Measurements from ENCODE around the gene GCH1.
A peak's percentile ranks its signal among the peaks of the same experiment; 100 is the strongest.

GCH1 gene, protein sequence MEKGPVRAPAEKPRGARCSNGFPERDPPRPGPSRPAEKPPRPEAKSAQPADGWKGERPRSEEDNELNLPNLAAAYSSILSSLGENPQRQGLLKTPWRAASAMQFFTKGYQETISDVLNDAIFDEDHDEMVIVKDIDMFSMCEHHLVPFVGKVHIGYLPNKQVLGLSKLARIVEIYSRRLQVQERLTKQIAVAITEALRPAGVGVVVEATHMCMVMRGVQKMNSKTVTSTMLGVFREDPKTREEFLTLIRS

DNA sequence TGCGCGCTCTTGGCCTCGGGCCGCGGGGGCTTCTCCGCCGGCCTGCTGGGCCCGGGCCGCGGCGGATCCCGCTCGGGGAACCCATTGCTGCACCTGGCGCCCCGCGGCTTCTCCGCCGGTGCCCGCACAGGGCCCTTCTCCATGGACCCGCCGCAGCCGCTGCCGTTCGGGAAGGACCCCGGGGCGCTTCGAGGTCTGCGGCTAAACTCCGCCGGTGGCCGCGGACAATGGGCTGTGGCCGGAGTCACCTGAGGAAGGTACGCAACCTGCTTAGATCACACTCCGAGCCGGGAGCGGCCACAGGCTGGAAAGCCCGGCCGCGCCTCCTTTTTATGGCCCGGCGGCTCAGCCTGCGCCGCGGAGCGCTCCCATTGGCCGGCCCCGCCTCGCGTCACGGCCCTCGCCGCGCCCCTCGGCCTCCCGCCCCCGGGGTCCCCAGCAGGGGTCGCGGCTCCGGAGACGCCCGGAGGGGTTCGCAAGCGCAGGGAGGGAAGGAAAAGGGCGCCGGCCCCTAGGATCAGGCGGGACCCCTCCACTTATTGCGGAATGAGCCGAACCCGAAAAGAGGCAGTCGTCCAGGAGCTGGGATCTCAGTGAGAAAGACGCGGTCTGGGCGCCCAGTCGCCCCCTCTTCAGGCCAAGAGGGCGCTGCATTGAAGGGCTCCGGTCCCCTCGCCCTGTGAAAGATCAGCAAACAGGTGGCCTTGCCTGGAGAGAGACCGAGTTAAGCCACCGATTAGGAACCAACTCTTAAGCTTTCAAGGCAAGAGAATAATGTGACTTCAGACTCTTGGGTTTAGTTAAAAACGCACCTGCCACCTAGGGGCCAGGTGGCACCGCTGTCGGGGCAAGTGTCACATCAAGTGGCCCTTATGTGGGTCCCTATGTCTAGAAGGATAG, at the start of gene GCH1:
Gene GCH1, minus strand, starts transcription at position 306 of the 900 bp plus-strand sequence. Its CDS starts 163 bp downstream, at position 143.
- H3K27me3 ChIP-seq (replicated peaks; ENCODE audit: control insufficient read depth, insufficient read depth, low read length) = no peaks in the 10 kb centered on the region
- H3K36me3 ChIP-seq (ENCODE audit: control insufficient read depth, insufficient read depth, low read length, severe bottlenecking) = no peaks in the 10 kb centered on the region
- no peaks in the 10 kb centered on the region for H3K9me3 ChIP-seq (ENCODE audit: control insufficient read depth, low read length)
- H3K4me3 ChIP-seq (ENCODE audit: low read length) = peak within 1 kb of the TSS; percentile 96
- H3K9ac ChIP-seq (ENCODE audit: low read length) = peak within 1 kb of the TSS; percentile 88
- peaks cover 25% of the 10 kb centered on the region for H3K4me1 ChIP-seq (ENCODE audit: control insufficient read depth, insufficient read depth, low read length)
- DNase-seq (ENCODE audit: low read depth) = peak; percentile 84

DNA sequence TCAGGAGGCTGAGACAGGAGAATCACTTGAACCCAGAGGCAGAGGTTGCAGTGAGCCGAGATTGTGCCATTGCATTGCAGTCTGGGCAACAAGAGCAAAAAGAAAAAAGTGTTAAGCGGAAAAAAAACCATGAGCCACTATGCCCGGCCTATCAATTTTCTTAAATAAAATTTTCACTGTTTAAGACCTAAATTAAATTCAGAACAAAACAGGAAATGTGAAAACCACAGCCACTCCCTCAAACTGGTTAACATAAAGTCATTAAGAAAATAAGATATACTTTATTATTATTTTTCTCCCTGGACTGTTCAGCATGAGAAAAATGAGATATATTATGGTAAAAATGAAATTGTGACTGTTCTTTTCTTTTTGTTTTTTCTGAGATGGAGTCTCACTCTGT, 44.6 kb upstream of the GCH1 start:
- DNase-seq (ENCODE audit: low read depth) = no peak
- H3K36me3 ChIP-seq (ENCODE audit: control insufficient read depth, insufficient read depth, low read length, severe bottlenecking) = no peaks in the 10 kb centered on the region
- no peaks in the 10 kb centered on the region for H3K9me3 ChIP-seq (ENCODE audit: control insufficient read depth, low read length)
- no peak overlapping the region for H3K4me3 ChIP-seq (ENCODE audit: low read length)
- no peaks in the 10 kb centered on the region for H3K4me1 ChIP-seq (ENCODE audit: control insufficient read depth, insufficient read depth, low read length)
- H3K9ac ChIP-seq (ENCODE audit: low read length) = no peak overlapping the region
- H3K27me3 ChIP-seq (replicated peaks; ENCODE audit: control insufficient read depth, insufficient read depth, low read length) = no peaks in the 10 kb centered on the region

DNA sequence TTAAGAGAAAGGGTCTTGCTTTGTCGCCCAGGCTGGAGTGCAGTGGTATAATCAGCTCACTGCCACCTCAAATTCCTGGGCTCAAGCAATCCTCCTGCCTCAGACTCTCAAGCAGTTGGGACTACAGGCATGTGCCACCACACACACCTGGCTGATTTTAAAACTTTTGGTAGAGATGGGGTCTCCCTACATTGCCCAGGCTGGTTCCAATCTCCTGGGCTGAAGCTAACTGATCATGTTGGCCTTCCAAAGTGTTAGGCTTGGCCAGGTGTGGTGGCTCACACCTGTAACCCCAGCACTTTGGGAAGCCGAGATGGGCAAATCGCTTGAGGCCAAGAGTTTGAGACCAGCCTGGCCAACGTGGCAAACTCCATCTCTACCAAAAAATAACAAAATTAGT, 43.9 kb upstream of the GCH1 start:
- DNase-seq (ENCODE audit: low read depth) = no peak
- Histone ChIP-seq H3K36me3 (ENCODE audit: control insufficient read depth, insufficient read depth, low read length, severe bottlenecking) (no peaks in the 10 kb centered on the region), H3K4me1 (ENCODE audit: control insufficient read depth, insufficient read depth, low read length) (no peaks in the 10 kb centered on the region), H3K4me3 (ENCODE audit: low read length) (no peak overlapping the region), H3K9me3 (ENCODE audit: control insufficient read depth, low read length) (no peaks in the 10 kb centered on the region), H3K9ac (ENCODE audit: low read length) (no peak overlapping the region), H3K27me3 (replicated peaks; ENCODE audit: control insufficient read depth, insufficient read depth, low read length) (no peaks in the 10 kb centered on the region)

DNA sequence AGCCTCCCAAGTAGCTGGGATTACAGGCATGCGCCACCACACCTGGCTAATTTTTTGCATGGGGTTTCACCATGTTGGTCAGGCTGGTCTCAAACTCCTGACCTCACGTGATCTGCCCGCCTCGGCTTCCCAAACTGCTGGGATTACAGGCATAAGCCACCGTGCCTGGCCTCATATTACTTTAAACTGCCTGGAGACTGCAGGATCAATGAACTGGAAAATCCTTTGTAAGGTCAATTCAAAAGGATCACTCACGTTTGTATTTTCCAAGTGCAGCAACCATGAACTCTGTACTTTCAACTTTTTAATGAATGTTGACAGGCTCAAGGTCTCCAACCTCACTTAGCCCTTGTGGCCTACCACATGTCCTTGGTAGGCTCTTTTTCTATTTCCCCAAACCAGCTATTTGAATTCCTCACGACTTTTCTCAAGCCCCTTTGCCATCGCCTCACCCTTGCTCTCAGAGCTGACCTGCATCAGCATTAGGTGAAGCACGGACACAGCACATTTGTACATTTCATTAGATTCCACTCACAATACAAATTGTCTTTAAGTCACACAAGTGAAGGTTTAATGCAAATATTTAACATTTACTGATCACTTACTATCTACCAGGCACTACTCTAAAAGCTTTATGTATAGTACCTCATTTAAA, 42.2 kb upstream of the GCH1 start:
- DNase-seq (ENCODE audit: low read depth) = no peak
- Histone ChIP-seq H3K27me3 (replicated peaks; ENCODE audit: control insufficient read depth, insufficient read depth, low read length) (no peaks in the 10 kb centered on the region), H3K4me1 (ENCODE audit: control insufficient read depth, insufficient read depth, low read length) (no peaks in the 10 kb centered on the region), H3K9me3 (ENCODE audit: control insufficient read depth, low read length) (no peaks in the 10 kb centered on the region), H3K9ac (ENCODE audit: low read length) (no peak overlapping the region), H3K36me3 (ENCODE audit: control insufficient read depth, insufficient read depth, low read length, severe bottlenecking) (no peaks in the 10 kb centered on the region), H3K4me3 (ENCODE audit: low read length) (no peak overlapping the region)

DNA sequence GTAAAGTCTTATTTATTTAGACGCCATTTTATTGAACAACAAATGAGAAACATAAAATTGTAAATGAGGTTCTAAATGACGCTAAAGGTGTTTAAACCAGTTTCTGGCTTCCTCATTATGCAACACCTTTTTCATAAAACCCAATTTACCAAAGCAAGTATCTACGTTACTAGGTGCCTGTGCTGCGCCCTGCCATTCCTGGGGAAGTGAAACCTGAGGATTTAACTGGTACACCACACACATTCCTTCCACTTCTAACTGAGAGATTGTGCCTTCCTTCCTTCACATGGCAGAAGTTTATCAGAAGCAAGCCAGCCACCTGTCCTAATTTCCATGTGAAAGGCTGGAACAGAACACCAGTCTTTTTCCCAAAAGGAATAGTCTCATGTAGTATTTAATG, 40.3 kb upstream of the GCH1 start:
- Histone ChIP-seq H3K36me3 (ENCODE audit: control insufficient read depth, insufficient read depth, low read length, severe bottlenecking) (no peaks in the 10 kb centered on the region), H3K4me3 (ENCODE audit: low read length) (no peak overlapping the region), H3K27me3 (replicated peaks; ENCODE audit: control insufficient read depth, insufficient read depth, low read length) (no peaks in the 10 kb centered on the region), H3K9me3 (ENCODE audit: control insufficient read depth, low read length) (no peaks in the 10 kb centered on the region), H3K4me1 (ENCODE audit: control insufficient read depth, insufficient read depth, low read length) (no peaks in the 10 kb centered on the region), H3K9ac (ENCODE audit: low read length) (no peak overlapping the region)
- no peak for DNase-seq (ENCODE audit: low read depth)

DNA sequence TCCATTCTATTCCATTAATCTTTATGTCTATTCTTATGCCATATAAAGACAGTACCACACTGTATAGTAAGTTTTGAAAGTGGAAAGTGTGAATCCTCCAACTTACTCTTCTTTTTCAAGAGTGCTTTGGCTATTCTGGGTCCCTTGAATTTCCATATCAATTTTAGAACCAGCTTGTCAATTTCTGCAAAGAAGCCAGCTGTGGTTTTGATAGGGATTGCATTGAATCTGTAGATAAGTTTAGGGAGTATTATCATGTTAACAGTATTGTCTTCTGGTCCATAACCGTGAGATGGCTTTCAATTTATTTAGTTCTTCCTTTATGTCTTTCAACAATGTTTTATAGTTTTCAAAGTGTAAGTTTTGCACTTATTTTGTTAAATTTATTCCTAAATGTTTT, 34.2 kb upstream of the GCH1 start:
- Histone ChIP-seq H3K4me3 (ENCODE audit: low read length) (no peak overlapping the region), H3K9ac (ENCODE audit: low read length) (no peak overlapping the region), H3K9me3 (ENCODE audit: control insufficient read depth, low read length) (no peaks in the 10 kb centered on the region), H3K36me3 (ENCODE audit: control insufficient read depth, insufficient read depth, low read length, severe bottlenecking) (no peaks in the 10 kb centered on the region), H3K4me1 (ENCODE audit: control insufficient read depth, insufficient read depth, low read length) (no peaks in the 10 kb centered on the region), H3K27me3 (replicated peaks; ENCODE audit: control insufficient read depth, insufficient read depth, low read length) (no peaks in the 10 kb centered on the region)
- DNase-seq (ENCODE audit: low read depth) = no peak

DNA sequence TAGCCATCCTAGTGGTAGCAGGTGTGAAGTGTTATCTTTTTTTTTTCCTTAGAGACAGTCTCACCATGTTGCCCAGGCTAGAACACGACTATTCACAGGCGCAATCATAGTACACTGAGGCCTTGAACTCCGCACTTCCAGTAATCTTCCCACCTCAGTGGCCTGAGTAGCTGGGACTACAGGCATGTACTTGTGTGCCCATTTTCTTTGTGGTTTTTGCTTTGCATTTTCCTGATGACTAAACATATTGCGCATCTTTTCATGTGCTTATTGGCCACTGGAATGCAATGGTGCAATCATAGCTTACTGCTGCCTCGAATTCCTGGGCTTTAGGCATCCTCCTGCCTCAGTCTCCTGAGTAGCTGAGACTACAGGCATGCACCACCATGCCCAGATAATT, 33.3 kb upstream of the GCH1 start:
- H3K4me3 ChIP-seq (ENCODE audit: low read length) = no peak overlapping the region
- H3K36me3 ChIP-seq (ENCODE audit: control insufficient read depth, insufficient read depth, low read length, severe bottlenecking) = no peaks in the 10 kb centered on the region
- no peaks in the 10 kb centered on the region for H3K27me3 ChIP-seq (replicated peaks; ENCODE audit: control insufficient read depth, insufficient read depth, low read length)
- no peaks in the 10 kb centered on the region for H3K9me3 ChIP-seq (ENCODE audit: control insufficient read depth, low read length)
- H3K9ac ChIP-seq (ENCODE audit: low read length) = no peak overlapping the region
- DNase-seq (ENCODE audit: low read depth) = no peak
- H3K4me1 ChIP-seq (ENCODE audit: control insufficient read depth, insufficient read depth, low read length) = no peaks in the 10 kb centered on the region

DNA sequence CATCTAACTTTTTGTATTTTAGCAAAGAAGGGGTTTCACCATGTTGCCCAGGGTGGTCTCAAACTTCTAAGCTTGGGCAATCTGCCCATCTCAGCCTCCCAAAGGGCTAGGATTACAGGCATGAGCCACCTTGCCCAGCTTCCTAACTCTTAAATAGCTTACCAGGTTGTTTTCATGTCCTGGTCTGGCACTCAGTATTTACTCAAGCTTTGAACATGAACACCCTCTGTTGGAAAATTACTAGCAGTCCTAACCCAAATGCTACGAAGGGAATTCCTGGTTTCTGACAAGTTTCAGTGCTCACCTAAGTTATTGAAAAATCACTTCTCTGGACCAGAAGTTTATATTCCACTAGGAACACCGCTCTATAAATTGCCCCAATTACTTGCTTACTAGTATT, 32.5 kb upstream of the GCH1 start:
- no peak for DNase-seq (ENCODE audit: low read depth)
- H3K9me3 ChIP-seq (ENCODE audit: control insufficient read depth, low read length) = no peaks in the 10 kb centered on the region
- no peaks in the 10 kb centered on the region for H3K36me3 ChIP-seq (ENCODE audit: control insufficient read depth, insufficient read depth, low read length, severe bottlenecking)
- no peak overlapping the region for H3K9ac ChIP-seq (ENCODE audit: low read length)
- H3K27me3 ChIP-seq (replicated peaks; ENCODE audit: control insufficient read depth, insufficient read depth, low read length) = no peaks in the 10 kb centered on the region
- no peak overlapping the region for H3K4me3 ChIP-seq (ENCODE audit: low read length)
- H3K4me1 ChIP-seq (ENCODE audit: control insufficient read depth, insufficient read depth, low read length) = no peaks in the 10 kb centered on the region

DNA sequence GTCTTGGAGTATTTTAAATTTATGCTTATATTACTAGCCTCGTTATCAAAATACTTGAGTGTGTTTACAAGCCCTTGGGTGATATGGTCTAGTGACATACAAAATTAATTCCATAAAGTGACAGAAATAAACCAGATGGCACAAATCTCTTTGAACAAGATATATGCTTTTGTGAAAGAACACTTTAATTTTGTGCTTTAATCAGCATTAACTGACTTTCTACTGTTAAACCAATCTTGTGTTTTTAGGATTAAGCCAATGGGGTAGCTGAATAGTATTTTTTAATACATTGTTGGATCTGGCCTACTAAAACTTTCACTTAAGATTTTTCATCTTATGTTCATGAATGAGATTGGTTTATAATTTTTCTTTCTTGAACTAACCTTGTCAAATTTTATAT, 30.4 kb upstream of the GCH1 start:
- DNase-seq (ENCODE audit: low read depth) = no peak
- no peak overlapping the region for H3K4me3 ChIP-seq (ENCODE audit: low read length)

DNA sequence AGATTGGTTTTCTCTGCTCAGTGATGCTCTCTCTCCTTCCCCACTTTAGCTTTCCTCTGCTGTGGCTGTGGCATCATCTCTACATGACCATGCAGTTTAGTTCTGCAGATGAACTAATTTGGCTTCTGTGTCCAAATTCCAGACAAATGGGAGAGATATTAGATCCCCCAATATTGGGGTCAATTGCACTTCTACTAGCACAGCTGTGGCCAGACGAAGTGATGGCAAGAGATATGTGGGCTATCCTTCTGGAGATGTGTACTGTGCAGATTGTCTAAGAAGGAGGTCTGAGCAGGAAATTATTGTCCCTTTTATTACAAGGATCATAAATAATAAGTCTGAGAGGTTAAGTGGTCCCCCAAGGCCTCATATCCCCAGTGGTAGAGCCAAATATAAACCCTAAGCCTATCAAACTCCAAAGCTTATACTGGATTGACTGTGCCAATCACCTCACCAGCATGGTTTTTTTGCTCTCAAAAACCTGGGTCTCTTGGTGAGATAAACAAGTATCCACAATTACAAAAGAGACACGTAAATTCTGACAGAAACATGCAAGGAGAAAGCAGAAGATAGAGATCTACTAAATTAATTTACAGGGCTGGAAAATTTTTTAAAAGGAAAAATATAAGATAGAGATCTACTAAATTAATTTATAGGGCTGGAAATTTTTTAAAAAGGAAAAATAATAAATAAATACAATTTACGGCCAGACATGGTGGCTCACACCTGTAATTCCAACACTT, 29.1 kb upstream of the GCH1 start:
- Histone ChIP-seq H3K9ac (ENCODE audit: low read length) (no peak overlapping the region), H3K36me3 (ENCODE audit: control insufficient read depth, insufficient read depth, low read length, severe bottlenecking) (no peaks in the 10 kb centered on the region), H3K4me3 (ENCODE audit: low read length) (no peak overlapping the region), H3K4me1 (ENCODE audit: control insufficient read depth, insufficient read depth, low read length) (no peaks in the 10 kb centered on the region), H3K27me3 (replicated peaks; ENCODE audit: control insufficient read depth, insufficient read depth, low read length) (no peaks in the 10 kb centered on the region), H3K9me3 (ENCODE audit: control insufficient read depth, low read length) (no peaks in the 10 kb centered on the region)
- no peak for DNase-seq (ENCODE audit: low read depth)

More for the DNA sequence above, 30.4 kb upstream of the GCH1 start:
- Histone ChIP-seq H3K9ac (ENCODE audit: low read length) (no peak overlapping the region), H3K36me3 (ENCODE audit: control insufficient read depth, insufficient read depth, low read length, severe bottlenecking) (no peaks in the 10 kb centered on the region), H3K27me3 (replicated peaks; ENCODE audit: control insufficient read depth, insufficient read depth, low read length) (no peaks in the 10 kb centered on the region), H3K4me1 (ENCODE audit: control insufficient read depth, insufficient read depth, low read length) (no peaks in the 10 kb centered on the region), H3K9me3 (ENCODE audit: control insufficient read depth, low read length) (no peaks in the 10 kb centered on the region)

DNA sequence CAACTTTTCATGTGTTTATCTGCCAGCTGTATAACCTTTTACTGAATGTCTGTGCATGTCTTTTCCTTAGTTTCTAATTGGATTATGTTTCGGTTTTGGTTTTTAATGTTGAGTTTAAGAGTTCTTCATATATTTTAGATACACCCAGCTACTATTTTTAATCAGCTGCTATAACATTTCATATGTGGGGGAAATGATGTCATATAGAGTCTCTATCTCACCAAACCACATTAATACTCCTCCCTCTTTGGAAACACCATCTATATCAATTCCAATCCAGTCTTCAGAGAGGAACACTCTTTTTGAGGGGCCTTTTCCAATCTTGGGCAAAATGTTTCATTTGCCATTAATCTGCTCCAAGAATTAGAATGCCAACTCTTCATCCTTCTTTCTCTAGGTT, 28.5 kb upstream of the GCH1 start:
- H3K36me3 ChIP-seq (ENCODE audit: control insufficient read depth, insufficient read depth, low read length, severe bottlenecking) = no peaks in the 10 kb centered on the region
- DNase-seq (ENCODE audit: low read depth) = no peak
- H3K9ac ChIP-seq (ENCODE audit: low read length) = no peak overlapping the region
- no peak overlapping the region for H3K4me3 ChIP-seq (ENCODE audit: low read length)
- H3K9me3 ChIP-seq (ENCODE audit: control insufficient read depth, low read length) = no peaks in the 10 kb centered on the region
- no peaks in the 10 kb centered on the region for H3K4me1 ChIP-seq (ENCODE audit: control insufficient read depth, insufficient read depth, low read length)
- H3K27me3 ChIP-seq (replicated peaks; ENCODE audit: control insufficient read depth, insufficient read depth, low read length) = no peaks in the 10 kb centered on the region

Measured in adipocyte (in vitro differentiated cells).